GM10847 (cell line): Measurements from ENCODE around the gene HSPA9.

ENCODE experiments used
- POLR2A ChIP-seq: IDR thresholded peaks from 2 replicates; pipeline ENCODE4 v1.6.1; 2011; ENCODE audit not compliant: insufficient read length; ENCODE audit errors: extremely low read depth

Gene HSPA9

DNA sequence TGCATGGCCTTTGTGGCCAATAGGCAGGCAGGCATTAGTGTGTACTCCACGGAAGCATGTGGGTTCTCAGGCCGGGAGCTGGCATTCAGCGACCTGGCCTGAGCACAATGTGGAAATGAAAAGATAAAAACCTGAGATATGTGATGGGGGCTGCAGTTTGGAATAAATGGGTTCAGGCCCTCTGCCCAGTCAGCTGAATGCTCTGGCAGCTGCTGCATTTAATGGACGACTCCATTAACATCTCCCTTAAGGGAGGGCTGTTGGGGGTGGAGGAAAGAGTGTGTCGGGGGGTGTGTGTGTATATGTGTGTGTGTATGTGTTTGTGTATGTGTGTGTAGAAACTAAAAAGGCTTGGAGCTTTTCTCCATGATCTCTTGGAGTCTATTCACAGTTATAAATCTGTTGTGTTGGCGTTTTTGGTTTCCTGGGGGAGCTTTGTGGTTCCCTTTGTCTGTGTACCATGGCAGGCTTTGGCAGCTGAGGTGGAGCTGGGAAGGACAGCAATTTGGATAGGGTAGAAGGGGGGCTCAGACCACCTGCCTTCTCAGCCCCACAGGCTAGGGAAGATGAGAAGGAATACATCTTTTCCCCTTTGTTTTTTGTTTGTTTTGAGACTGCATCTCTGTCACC lies 27.3 kb upstream of the HSPA9 start:
- TF ChIP-seq POLR2A: no peak

- TF ChIP-seq POLR2A: no peak
Measured at GRCh38 chr5:138601444-138601843, 26.2 kb upstream of the HSPA9 start.

DNA sequence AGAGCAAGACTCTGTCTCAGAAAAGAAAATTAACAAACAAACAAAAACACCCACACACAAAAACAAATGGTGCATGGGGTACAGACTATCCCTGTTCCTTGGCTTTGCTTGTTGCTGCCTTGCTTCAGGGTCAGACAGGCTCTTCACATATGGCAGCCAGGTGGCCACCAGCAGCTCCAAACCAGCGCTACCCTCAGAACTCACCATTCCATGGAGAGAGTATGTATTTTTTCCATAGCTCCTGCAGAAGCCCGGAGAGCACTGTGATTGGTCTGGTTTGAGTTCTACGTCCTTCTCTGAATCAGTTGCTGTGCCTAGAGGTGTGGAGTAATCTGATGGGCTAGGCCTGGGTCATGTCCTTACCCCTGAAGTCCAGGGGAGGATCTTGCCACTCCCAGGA lies 25.2 kb upstream of the HSPA9 start:
- TF ChIP-seq POLR2A: no peak

DNA sequence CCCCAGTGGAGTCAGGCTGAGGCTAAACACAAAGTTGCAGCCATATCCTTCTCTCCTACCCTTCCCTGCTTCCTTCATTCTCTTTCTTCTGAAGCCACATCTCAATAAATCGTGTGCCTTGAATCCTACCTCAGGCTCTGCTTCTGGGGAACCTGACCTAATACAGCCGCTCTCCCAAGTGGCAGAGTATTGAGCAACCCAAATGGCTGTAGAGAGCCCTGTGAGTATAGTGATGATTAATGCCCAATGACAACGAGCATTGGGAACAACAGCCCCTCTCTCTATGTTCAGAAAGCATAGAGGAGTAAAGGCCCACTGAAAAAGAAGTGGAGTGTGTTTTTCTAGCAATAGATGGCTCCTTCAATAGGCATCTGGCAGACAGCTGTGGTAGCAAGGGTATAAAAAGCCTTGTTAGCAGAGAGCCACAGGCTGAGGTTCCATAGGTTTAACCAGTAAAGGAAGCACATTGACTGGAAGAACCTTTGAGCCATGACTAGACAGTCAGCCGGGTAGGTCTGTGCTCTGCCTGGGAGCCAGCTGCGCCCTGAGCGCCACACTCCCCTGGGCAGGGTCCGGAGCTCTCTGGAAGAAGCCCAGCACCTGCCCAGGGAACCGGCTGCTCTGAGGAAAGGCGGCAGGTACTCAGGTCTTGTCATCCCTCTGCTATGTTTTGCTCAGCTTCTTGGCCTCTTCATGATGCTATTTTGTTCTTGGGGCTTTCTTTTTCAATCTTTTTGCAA lies 22.6 kb upstream of the HSPA9 start:
- no peak for TF ChIP-seq POLR2A

DNA sequence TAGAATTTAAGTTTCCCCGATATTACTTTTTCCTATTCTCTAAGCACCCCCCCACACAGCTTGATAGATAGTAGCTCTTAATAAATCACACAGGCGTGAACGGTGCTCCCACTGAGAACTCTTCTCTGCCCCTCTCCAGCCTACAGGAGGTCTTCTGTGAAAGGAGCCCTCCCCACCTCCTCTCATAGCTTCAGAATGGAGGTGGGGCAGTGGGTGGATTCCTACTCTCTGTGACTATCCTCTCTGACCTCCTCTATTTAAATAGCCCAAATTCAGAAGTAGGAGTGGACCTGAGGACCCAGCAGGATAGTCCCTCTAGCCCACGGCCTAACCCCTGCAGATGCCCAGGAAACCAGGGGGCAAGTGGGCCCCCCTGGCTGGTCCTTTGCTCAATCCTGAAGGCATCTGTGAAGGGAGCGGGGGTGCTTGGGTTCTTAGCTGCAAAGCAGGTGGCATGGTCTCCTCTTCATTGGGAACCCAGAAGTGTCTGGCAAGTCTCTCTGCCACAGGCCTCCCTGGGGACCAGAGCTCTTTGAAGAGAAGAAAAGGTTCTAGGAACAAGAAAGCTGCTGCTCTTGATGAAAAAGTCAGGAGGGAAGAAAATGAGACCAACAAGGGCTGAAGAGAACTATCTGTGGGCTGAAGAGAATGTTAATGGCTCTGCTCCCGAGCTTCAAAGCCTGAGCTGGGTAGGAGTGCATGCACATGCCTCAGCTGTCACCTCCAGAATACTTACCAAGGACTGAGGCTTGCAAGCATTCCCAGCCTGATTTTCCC lies 21.1 kb upstream of the HSPA9 start:
- TF ChIP-seq POLR2A: no peak

DNA sequence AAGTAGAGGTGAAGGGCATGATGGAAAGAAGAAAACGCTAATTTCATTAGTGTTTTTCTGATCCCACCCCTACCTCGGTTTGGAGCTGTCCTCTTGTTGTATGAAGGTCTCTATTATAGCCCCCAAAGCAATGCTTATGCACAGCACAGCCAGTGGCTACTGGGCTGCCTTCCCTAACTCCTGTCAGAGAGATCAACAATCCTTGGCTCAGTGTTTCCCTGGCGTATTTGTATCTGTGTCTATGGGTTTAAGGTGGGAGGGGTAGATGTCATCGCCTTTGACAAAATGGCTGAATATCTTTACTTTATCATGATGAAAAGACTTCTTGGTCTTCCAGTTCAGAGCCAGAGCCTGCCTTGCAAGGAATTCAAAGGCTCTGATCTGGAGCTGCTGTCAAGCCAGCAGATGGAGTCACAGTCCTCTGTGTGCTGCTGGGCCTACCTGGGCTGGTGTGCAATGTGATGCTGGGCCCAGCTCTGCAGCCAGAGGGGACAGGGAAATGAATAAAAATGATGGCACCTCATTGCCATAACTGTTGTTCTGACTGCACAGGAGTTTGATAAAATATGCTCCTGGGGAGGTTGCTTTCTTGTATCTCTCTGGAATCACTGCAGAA lies 20.1 kb upstream of the HSPA9 start:
- TF ChIP-seq POLR2A: no peak

- TF ChIP-seq POLR2A: no peak
Measured at GRCh38 chr5:138594305-138595058, 19.3 kb upstream of the HSPA9 start.

GRCh38 chr5:138588013-138588788 lies 13.0 kb upstream of the HSPA9 start:
- no peak for TF ChIP-seq POLR2A

DNA sequence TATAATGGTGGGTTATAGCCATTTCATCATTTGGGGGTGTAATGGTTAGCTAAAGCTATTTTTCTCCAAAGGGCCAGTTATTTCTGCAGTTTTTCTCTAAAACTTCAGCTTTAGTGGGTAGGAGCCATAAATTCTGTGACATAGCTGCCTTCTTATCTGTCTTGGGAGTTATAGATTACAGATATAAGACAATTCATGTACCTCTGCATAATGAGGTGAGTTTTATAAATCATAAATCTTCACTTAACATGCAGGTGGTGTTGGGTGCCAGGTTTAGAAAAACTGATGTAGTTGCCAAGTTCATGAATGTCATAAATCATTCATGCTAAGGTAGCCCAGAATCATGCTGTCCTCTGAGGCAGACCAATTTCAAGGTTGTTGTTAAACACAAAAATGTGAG lies 10.0 kb upstream of the HSPA9 start:
- TF ChIP-seq POLR2A: no peak

DNA sequence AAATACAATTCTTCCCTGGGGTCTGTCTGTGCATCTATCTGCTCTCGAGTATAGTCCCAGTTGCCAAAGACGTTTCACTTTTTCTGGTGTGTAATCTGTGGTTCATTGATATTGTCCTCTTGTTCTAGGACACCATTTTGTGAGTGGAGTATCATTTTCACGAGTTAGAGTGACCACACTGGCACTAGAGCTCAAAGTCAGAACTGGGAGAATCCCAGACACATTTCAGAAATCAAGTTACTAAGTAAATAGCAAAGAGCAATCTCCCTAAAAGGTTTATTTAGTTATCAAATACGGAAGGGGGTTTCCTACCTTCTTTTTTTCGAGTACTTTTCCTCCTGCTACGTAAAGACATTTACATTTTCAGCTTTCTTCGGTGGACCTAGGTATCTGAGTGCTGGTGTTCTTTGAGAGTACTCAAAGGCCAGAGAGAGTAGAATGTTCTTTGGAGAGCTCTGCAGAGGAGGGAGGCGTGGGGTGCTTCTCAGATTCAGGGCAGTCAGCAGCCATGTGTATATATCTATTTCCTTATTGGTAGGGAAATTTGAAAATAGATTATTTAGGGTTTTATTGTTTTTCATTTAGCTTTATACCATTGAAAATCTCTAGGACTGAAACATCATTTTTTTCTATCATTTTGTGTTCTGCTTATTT lies 8.9 kb upstream of the HSPA9 start:
- TF ChIP-seq POLR2A: no peak

GRCh38 chr5:138582959-138583358 lies 7.8 kb upstream of the HSPA9 start:
- TF ChIP-seq POLR2A: no peak

DNA sequence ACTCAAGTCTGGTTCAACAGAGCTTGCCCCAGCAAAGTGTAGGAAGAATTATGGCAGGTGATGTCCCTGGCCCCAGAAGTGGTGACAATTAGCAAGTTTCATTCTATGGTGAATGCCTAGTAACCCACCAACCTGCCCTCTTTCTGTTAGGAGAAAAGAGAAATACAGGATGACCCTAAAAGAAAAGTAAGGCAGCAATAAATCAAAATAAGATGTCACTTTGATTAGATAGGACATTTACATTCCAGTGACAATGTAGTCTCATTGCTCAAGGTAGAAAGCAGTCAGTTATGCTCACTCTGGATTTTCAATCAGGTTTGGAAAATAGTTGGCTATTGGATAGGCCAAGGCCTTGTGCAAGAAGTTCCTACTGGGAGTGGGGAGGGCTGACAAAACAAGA lies 5.6 kb upstream of the HSPA9 start:
- TF ChIP-seq POLR2A: no peak

DNA sequence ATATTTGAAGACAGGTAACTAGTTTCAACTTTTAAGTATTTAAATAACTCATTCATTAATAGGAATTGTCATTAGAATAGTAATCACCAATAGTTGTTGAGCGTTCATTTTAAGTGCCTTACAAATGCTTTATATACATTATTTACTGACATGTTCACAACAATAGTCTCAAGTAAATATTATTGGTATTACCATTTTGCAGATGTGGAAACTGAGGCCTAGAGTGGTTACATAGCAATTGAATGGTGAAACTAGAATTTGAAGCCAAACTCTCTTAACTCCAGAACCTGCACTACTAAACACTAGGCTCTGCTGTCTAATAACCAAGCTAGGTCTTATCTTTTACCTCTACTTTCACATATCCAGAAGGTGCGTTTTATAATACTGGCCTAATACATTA lies 4.8 kb upstream of the HSPA9 start:
- TF ChIP-seq POLR2A: no peak

GRCh38 chr5:138579517-138579863 lies 4.3 kb upstream of the HSPA9 start:
- TF ChIP-seq POLR2A: no peak
